Neural progenitor cell (in vitro differentiated cells): ENCODE measurements around the gene LRRC1.

Experiments used
- CTCF ChIP-seq: fragments of 200-600 bp; sonication (generic); IDR thresholded peaks from 2 replicates; pipeline ENCODE4 v1.5.1; 2017; ENCODE audit warnings: antibody characterized with exemption, mild to moderate bottlenecking
- EZH2 ChIP-seq: fragments of 200-600 bp; sonication (generic); IDR thresholded peaks from 2 replicates; pipeline ENCODE4 v1.6.1; 2017; ENCODE audit warnings: antibody characterized with exemption, mild to moderate bottlenecking, moderate library complexity
- EZH2phosphoT487 ChIP-seq: fragments of 200-600 bp; sonication (generic); IDR thresholded peaks from 2 replicates; pipeline ENCODE4 v1.6.1; 2017; ENCODE audit warnings: antibody characterized with exemption

DNA sequence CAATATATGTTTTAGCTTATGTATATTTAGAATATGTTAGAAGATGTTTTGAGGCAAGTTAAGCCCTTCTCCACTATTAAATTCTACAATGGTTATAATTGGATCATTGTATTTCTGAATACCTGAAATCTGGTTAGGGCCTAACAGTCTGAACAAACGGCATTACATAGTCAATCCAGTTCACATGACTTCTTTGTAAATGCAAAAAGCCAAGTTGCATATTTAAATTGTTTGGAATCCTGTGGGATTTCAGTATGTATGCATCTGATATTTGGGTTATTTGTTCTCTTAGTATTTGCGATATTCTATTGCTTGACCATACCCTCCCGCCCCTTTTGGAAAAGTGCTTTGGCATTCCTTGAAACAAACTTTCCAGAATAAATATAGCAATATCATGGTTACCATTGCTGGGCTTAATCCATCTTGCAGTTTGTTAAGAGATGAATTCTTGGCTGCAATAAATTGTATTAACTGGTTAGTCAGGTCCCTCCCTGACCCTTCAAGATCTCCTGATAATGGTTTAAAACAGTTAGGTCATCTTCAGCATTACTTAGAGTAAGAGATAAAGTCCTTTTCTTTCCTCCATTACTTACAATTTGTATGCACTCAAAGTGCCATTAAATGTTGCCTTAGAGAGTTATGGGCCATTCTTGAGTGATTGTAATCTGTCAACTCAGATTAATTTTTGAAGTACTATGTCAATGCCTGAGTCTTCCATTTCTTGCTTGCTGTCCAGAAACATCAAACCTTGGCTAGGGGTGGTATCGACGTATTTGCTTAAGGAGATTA is 36.5 kb downstream of the LRRC1 start:
- TF ChIP-seq CTCF, result no peak
- no peak for TF ChIP-seq EZH2
- TF ChIP-seq EZH2phosphoT487, result no peak
